GM12865 (cell line): ENCODE data around the gene SUPT20H.

Experiments used
- DNase-seq: peaks from one replicate; pipeline ENCODE4 v3.0.0; 2010; ENCODE audit warnings: low read depth
- H3K4me3 ChIP-seq: 2 replicates; pipeline ENCODE4 v1.5.1; 2011; ENCODE audit warnings: mild to moderate bottlenecking, low read depth, low read length, control low read depth
- TF ChIP-seq, protein P1 (sequence below): IDR thresholded peaks from 2 replicates; pipeline ENCODE4 v1.5.1; 2011; ENCODE audit warnings: low read length, control low read depth, low read depth, inconsistent platforms; ENCODE audit not compliant: insufficient read depth; ENCODE audit errors: missing control alignments

Gene SUPT20H

GRCh38 chr13:36998624-36999041 lies 60.9 kb downstream of the SUPT20H start:
- TF ChIP-seq, protein P1, sequence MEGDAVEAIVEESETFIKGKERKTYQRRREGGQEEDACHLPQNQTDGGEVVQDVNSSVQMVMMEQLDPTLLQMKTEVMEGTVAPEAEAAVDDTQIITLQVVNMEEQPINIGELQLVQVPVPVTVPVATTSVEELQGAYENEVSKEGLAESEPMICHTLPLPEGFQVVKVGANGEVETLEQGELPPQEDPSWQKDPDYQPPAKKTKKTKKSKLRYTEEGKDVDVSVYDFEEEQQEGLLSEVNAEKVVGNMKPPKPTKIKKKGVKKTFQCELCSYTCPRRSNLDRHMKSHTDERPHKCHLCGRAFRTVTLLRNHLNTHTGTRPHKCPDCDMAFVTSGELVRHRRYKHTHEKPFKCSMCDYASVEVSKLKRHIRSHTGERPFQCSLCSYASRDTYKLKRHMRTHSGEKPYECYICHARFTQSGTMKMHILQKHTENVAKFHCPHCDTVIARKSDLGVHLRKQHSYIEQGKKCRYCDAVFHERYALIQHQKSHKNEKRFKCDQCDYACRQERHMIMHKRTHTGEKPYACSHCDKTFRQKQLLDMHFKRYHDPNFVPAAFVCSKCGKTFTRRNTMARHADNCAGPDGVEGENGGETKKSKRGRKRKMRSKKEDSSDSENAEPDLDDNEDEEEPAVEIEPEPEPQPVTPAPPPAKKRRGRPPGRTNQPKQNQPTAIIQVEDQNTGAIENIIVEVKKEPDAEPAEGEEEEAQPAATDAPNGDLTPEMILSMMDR = no peak
- DNase-seq = peak; percentile 35
- H3K4me3 ChIP-seq = peak overlapping the region; percentile 82

DNA sequence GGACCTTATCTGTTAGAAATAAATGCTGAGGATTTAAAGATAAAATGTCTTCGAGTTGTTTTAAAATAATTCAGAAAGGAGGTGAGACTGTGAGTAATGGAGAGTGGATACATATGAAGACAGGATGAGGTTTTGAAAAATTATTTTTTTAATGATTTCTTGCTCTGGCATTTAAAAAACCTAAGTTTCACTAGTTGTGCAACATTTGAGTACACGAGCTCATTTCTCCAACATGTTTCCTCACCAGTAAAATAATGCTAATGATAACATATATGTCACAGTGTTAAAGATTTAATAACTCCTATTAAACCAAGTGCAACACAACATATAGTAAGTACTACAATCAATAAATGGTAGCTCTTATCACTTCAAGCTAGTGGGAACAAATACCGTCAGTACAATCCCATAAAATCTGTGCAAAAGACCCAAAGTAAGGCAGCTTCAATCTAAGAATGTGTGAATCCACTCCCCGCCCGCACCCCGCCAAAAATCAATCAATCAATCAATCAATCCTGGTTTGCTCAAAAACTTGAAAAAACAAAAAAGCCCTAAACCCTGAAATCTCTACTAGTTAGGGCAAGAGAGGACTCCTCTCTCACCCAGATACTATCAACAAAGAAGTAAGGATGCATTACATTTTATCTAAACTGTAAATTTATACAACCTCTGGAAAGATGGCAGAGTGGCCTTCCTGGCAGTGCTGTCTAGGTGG lies 61.6 kb downstream of the SUPT20H start:
- no peak for DNase-seq
- TF ChIP-seq, protein P1 = no peak
- peak overlapping the region; percentile 82 for H3K4me3 ChIP-seq

DNA sequence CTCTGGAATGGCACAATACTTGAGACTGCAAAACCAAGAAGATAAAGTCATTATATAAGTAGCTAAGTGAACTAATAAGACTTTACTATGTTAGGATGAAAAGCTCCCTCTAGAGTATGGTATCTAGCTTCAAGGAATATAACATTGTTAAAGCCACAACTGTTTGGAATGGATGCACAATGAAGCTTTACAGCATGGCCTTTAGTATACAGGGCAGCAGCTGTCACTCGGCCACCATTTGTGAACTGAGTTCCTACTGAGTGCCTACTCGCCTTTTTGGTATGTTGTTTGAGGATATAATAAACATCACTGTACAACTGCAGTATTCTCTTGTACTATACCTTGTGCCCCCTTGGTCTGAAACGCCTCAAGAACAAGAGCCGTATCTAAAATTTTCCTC lies 67.1 kb downstream of the SUPT20H start:
- TF ChIP-seq, protein P1 = no peak
- H3K4me3 ChIP-seq = no peak overlapping the region
- no peak for DNase-seq

- no peak for DNase-seq
- TF ChIP-seq, protein P1 = no peak
- no peak overlapping the region for H3K4me3 ChIP-seq
Measured at GRCh38 chr13:36986462-36987240, 72.8 kb downstream of the SUPT20H start.

DNA sequence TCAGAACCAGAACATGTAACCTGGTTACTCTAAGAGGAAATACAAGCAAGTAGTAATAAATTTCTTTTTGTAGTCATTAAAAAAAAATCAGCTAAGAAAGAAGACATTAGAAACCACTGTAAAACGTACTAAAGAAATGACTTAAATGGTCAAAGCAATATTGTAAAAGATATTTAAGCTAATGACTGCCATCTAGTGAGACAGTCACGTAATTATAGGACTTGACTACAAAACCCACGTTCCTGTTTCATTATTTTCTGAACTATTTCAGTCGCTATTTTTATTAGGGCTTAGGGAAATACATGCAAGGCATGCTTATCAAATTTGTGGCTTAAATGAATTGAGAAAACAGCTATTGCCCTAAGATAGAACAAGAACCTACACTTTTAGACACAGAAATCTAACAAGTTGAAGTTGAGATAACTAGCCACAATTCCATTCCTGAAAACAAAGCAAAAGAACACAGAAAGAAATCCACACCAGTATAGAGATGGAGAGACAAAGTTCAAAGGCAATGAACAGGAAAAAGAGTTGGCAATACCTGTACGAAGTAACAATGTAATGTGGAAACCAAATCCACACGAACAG lies 78.2 kb downstream of the SUPT20H start:
- peak; percentile 39 for DNase-seq
- TF ChIP-seq, protein P1 = peak; percentile 20

GRCh38 chr13:36979361-36980050 lies 80.0 kb downstream of the SUPT20H start:
- no peak for DNase-seq
- no peak overlapping the region for H3K4me3 ChIP-seq
- TF ChIP-seq, protein P1 = no peak

More for the DNA sequence above, 78.2 kb downstream of the SUPT20H start:
- H3K4me3 ChIP-seq = no peak overlapping the region
